Activated CD4-positive, alpha-beta T cell treated with anti-CD3 and anti-CD28 coated beads, Interleukin-2, amount 10 ng/mL, durations not matched to agents 7 days and 5 days (primary cell): ENCODE results near the gene MBP. TPM values are rescaled to one million over a fixed set of nuclear protein-coding genes. Genes with fewer than 3 reads are reported as not detected.

ENCODE experiments used
- CTCF ChIA-PET: fragments of 350-600 bp; sonication (Branson Sonifier 250); formaldehyde crosslinking; loops from one replicate; lab custom pipeline; 2021; ENCODE audit warnings: antibody characterized with exemption; lab: Charles Lee
- POLR2A ChIA-PET: fragments of 350-600 bp; sonication (Branson Sonifier 250); formaldehyde crosslinking; loops from one replicate; lab custom pipeline; 2021; ENCODE audit warnings: antibody characterized with exemption; lab: Charles Lee
- DNase-seq: peaks from one replicate; pipeline ENCODE4 v3.0.0-alpha.2; 2020
- H3K27ac Mint-ChIP-seq: one replicate; pipeline ENCODE4 v1.8.0; 2021; ENCODE audit warnings: mild to moderate bottlenecking, moderate library complexity, mixed read lengths
- H3K27me3 Mint-ChIP-seq: one replicate; pipeline ENCODE4 v1.8.0; 2021; ENCODE audit warnings: mixed read lengths
- H3K36me3 Mint-ChIP-seq: one replicate; pipeline ENCODE4 v1.8.0; 2021; ENCODE audit warnings: low read depth, mixed read lengths
- H3K4me1 Mint-ChIP-seq: one replicate; pipeline ENCODE4 v1.8.0; 2021; ENCODE audit warnings: mixed read lengths
- H3K4me3 Mint-ChIP-seq: one replicate; pipeline ENCODE4 v1.8.0; 2021; ENCODE audit warnings: mild to moderate bottlenecking, moderate library complexity, mixed read lengths
- H3K9me3 Mint-ChIP-seq: one replicate; pipeline ENCODE4 v1.8.0; 2021; ENCODE audit warnings: mixed read lengths
- total RNA-seq, 2 experiments: library from RNA; stranded (reverse); gene quantifications; one replicate each; pipeline ENCODE4 v1.2.3, GENCODE V29; 2021

MBP gene
- total RNA-seq, 2 experiments from 2014 or later, result 111 to 133 TPM

GRCh38 chr18:77068321-77069312, 64.0 kb downstream of the MBP start:
- peak overlapping the region; percentile 64 for H3K4me3 Mint-ChIP-seq
- H3K36me3 Mint-ChIP-seq, result peaks cover 93% of the 10 kb centered on the region
- peaks cover 100% of the 10 kb centered on the region for H3K4me1 Mint-ChIP-seq
- POLR2A ChIA-PET, result interaction anchor here (1.0 to 1.5 kb wide), 3 partner anchors 14 to 62 kb away, joined by 3 to 7 read pairs (median 4); no protein-coding TSS in a partner anchor
- peak; percentile 64 for DNase-seq
- no peaks in the 10 kb centered on the region for H3K27me3 Mint-ChIP-seq
- peak overlapping the region; percentile 99 for H3K27ac Mint-ChIP-seq
- no peaks in the 10 kb centered on the region for H3K9me3 Mint-ChIP-seq
- CTCF ChIA-PET, result interaction anchor here (0.9 to 2.4 kb wide), 9 partner anchors 9 to 62 kb away, joined by 4 to 20 read pairs (median 6); no protein-coding TSS in a partner anchor

GRCh38 chr18:77067291-77068061, 65.1 kb downstream of the MBP start:
- H3K4me1 Mint-ChIP-seq, result peaks cover 100% of the 10 kb centered on the region
- ChIA-PET CTCF (interaction anchor here (0.8 to 2.4 kb wide), 11 partner anchors 8 to 103 kb away, joined by 3 to 20 read pairs (median 5); no protein-coding TSS in a partner anchor), POLR2A (interaction anchor here (0.6 to 1.5 kb wide), 5 partner anchors 12 to 57 kb away, joined by 3 to 7 read pairs (median 3); no protein-coding TSS in a partner anchor)

DNA sequence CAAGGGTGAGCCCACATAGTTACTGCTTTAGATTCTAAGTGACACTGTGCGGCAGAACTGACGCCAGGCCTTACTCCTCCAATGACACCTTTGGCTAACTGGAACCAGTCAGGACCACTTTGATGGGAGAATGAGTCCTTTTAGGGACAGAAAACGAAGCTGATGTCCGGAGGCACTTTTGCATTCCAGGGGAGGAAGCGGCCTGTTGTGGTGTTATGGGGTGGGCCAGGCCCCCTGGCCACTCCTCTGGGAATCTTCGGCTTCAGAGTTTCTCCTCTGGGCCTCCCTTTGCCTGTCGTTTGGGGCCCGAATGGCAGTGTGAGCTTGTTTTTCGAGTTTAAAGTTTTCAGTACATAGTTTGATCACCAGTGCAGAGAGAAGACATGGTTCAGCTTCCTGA, 65.9 kb downstream of the MBP start:
- peak overlapping the region; percentile 99 for H3K27ac Mint-ChIP-seq
- ChIA-PET POLR2A (interaction anchor here (1.3 to 1.5 kb wide), 2 partner anchors 12 to 55 kb away, joined by 3 to 7 read pairs; no protein-coding TSS in a partner anchor), CTCF (interaction anchor here (0.8 to 2.3 kb wide), 10 partner anchors 9 to 102 kb away, joined by 3 to 20 read pairs (median 4); no protein-coding TSS in a partner anchor)
- DNase-seq, result no peak
- no peaks in the 10 kb centered on the region for H3K27me3 Mint-ChIP-seq
- H3K9me3 Mint-ChIP-seq, result no peaks in the 10 kb centered on the region
- H3K4me1 Mint-ChIP-seq, result peaks cover 100% of the 10 kb centered on the region
- H3K36me3 Mint-ChIP-seq, result peaks cover 94% of the 10 kb centered on the region
- peak overlapping the region; percentile 14 for H3K4me3 Mint-ChIP-seq

More at GRCh38 chr18:77067291-77068061, 65.1 kb downstream of the MBP start:
- H3K9me3 Mint-ChIP-seq, result no peaks in the 10 kb centered on the region
- H3K27ac Mint-ChIP-seq, result peak overlapping the region; percentile 99
- no peaks in the 10 kb centered on the region for H3K27me3 Mint-ChIP-seq
- DNase-seq, result peak; percentile 72
- peak overlapping the region; percentile 64 for H3K4me3 Mint-ChIP-seq
- peaks cover 93% of the 10 kb centered on the region for H3K36me3 Mint-ChIP-seq

DNA sequence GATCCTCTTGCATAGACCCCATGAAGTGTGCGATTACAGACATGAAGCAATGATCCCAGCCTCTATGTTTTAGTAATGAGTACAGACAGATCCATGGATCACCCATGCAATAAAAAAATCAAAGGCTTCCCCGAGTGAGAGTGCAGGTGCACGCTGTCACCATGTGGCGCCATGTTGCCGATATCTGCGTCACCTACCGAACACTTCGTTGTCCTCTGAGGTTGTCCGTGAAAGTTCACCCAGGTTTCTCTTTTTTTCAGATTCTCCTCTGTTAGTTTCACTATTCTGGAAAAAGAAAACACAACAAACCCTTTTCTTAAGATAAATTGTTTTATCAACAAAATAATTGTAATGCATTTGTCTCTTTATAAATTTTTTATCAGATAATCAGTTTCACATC, 66.5 kb downstream of the MBP start:
- Mint-ChIP-seq H3K4me1 (peaks cover 100% of the 10 kb centered on the region), H3K4me3 (no peak overlapping the region), H3K27ac (peak overlapping the region; percentile 99), H3K36me3 (peaks cover 94% of the 10 kb centered on the region), H3K9me3 (no peaks in the 10 kb centered on the region), H3K27me3 (no peaks in the 10 kb centered on the region)
- no peak for DNase-seq
- ChIA-PET CTCF (interaction anchor here (1.3 to 1.8 kb wide), 7 partner anchors 10 to 80 kb away, joined by 3 to 7 read pairs (median 3); no protein-coding TSS in a partner anchor), POLR2A (interaction anchor here (1.3 to 1.4 kb wide), 2 partner anchors 12 to 56 kb away, joined by 3 read pairs; no protein-coding TSS in a partner anchor)

GRCh38 chr18:77065221-77065981, 67.2 kb downstream of the MBP start:
- peak overlapping the region; percentile 99 for H3K27ac Mint-ChIP-seq
- H3K9me3 Mint-ChIP-seq, result no peaks in the 10 kb centered on the region
- H3K27me3 Mint-ChIP-seq, result no peaks in the 10 kb centered on the region
- H3K36me3 Mint-ChIP-seq, result peaks cover 93% of the 10 kb centered on the region
- peak; percentile 40 for DNase-seq
- peaks cover 100% of the 10 kb centered on the region for H3K4me1 Mint-ChIP-seq
- ChIA-PET POLR2A (interaction anchor here (0.7 to 1.4 kb wide), 2 partner anchors 11 to 63 kb away, joined by 3 read pairs; no protein-coding TSS in a partner anchor), CTCF (interaction anchor here (0.9 to 1.7 kb wide), 7 partner anchors 9 to 73 kb away, joined by 3 to 5 read pairs (median 3); no protein-coding TSS in a partner anchor)
- no peak overlapping the region for H3K4me3 Mint-ChIP-seq

- peak overlapping the region; percentile 99 for H3K27ac Mint-ChIP-seq
- POLR2A ChIA-PET, result no interaction called here
- peak; percentile 91 for DNase-seq
- peak overlapping the region; percentile 73 for H3K4me3 Mint-ChIP-seq
- H3K27me3 Mint-ChIP-seq, result no peaks in the 10 kb centered on the region
- H3K36me3 Mint-ChIP-seq, result peaks cover 88% of the 10 kb centered on the region
- peaks cover 92% of the 10 kb centered on the region for H3K4me1 Mint-ChIP-seq
- H3K9me3 Mint-ChIP-seq, result no peaks in the 10 kb centered on the region
- CTCF ChIA-PET, result interaction anchor here (1.0 to 2.2 kb wide), 5 partner anchors 9 to 42 kb away, joined by 3 to 6 read pairs (median 4); no protein-coding TSS in a partner anchor
Measured at GRCh38 chr18:77063260-77063659, 69.3 kb downstream of the MBP start.

DNA sequence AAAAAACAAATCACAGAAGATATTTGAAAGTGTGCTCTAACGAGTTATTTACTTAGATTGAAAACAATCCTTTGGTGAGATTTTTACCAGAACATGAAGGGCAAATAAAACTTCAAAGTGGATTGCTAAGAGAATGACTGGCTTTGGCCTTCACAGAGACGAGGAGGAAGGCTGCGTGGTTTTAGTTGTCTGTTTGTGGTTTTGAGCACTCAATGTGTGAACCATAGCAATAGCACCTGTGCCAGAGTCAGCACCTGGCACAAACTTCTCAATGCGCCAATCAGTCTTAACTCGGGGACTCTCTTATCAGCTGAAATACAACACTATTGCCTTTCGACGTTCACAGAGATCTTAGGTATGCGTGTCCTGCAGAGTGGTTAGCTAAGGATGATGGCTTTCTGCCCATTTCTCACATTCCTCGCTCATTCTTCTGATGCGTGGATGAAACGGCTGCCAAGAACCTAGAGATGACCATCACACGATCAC, 70.0 kb downstream of the MBP start:
- peak; percentile 89 for DNase-seq
- Mint-ChIP-seq H3K9me3 (no peaks in the 10 kb centered on the region), H3K27ac (peak overlapping the region; percentile 99), H3K36me3 (peaks cover 81% of the 10 kb centered on the region), H3K4me3 (peak overlapping the region; percentile 73), H3K27me3 (no peaks in the 10 kb centered on the region), H3K4me1 (peaks cover 86% of the 10 kb centered on the region)
- CTCF ChIA-PET, result interaction anchor here (1.0 to 2.2 kb wide), 5 partner anchors 9 to 42 kb away, joined by 3 to 6 read pairs (median 4); no protein-coding TSS in a partner anchor
- POLR2A ChIA-PET, result interaction anchor here (1.5 kb wide), 1 partner anchor 39 kb away, joined by 6 read pairs; no protein-coding TSS in a partner anchor

DNA sequence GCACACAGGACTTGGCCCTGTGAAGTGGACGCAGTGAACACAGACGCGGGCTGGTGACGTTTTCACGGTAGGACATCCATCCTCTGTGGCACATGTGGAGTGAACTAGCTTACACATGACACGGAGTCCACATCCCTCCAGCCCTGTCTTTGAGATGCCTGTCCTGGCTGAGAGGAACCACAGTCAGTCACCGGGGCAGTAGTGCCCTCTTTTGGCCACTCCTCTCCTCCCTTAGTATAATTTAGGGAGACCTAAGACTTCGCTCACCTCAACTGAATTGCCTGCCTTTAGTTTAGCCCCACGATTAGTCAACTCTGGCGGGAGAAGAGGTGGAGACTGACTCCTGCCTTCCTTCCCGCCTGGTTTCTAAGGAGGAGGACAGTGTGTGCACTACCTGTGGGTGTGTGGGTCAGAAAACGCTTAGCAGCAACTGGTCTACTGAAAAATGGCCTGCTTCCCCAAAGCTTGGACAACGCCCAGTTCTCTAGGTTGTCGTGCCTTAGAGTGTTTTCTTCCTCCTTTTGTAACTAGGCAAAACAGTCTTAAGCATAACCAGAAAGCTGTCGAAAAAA, 70.6 kb downstream of the MBP start:
- H3K4me3 Mint-ChIP-seq, result peak overlapping the region; percentile 73
- H3K27ac Mint-ChIP-seq, result peak overlapping the region; percentile 99
- peaks cover 86% of the 10 kb centered on the region for H3K4me1 Mint-ChIP-seq
- no peaks in the 10 kb centered on the region for H3K9me3 Mint-ChIP-seq
- peaks cover 81% of the 10 kb centered on the region for H3K36me3 Mint-ChIP-seq
- no peaks in the 10 kb centered on the region for H3K27me3 Mint-ChIP-seq
- ChIA-PET CTCF (interaction anchor here (1.2 to 2.2 kb wide), 3 partner anchors 12 to 62 kb away, joined by 3 to 6 read pairs (median 4); no protein-coding TSS in a partner anchor), POLR2A (interaction anchor here (1.5 kb wide), 1 partner anchor 40 kb away, joined by 6 read pairs; no protein-coding TSS in a partner anchor)
- peak; percentile 62 for DNase-seq

DNA sequence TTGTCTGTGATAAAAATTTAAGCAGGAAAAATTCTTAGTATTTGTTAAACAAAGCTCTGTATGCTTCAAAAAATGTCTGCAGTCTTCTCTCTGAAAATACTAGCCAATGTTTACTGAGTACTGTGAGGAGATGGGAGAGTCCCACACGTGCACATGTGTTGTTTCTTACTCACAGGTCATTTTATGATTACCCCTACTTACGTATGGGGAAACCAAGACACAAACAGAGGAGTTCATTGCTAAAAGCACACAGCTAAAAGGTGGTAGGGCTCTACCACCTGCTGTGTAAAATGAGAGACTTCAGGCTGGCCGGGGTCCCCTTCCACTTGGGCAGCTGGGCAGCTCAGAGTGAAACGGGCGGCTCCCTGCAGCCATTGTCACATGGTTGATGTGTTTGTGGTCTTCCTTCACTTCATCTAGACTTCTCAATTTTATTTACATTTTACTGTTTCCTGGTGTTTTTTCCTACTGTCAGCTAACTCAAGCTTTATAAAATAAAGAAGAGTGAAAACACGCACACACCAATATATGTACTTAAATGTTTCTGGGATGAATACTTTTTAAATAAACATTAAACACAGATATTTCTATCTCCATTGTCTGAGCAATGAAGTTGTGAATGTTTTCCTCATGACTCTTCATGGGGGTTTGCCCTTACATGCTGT, 71.2 kb downstream of the MBP start:
- DNase-seq, result no peak

GRCh38 chr18:77060151-77060550, 72.4 kb downstream of the MBP start:
- Mint-ChIP-seq H3K27ac (peak overlapping the region; percentile 99), H3K36me3 (peaks cover 68% of the 10 kb centered on the region), H3K4me1 (peaks cover 86% of the 10 kb centered on the region), H3K9me3 (no peaks in the 10 kb centered on the region), H3K27me3 (no peaks in the 10 kb centered on the region), H3K4me3 (no peak overlapping the region)
- no peak for DNase-seq
- ChIA-PET CTCF (no interaction called here), POLR2A (no interaction called here)

More for the DNA sequence above, 71.2 kb downstream of the MBP start:
- POLR2A ChIA-PET, result interaction anchor here (1.5 kb wide), 1 partner anchor 40 kb away, joined by 6 read pairs; no protein-coding TSS in a partner anchor
- Mint-ChIP-seq H3K27me3 (no peaks in the 10 kb centered on the region), H3K36me3 (peaks cover 78% of the 10 kb centered on the region), H3K4me1 (peaks cover 86% of the 10 kb centered on the region), H3K9me3 (no peaks in the 10 kb centered on the region), H3K27ac (peak overlapping the region; percentile 99), H3K4me3 (peak overlapping the region; percentile 73)
- CTCF ChIA-PET, result interaction anchor here (1.2 kb wide), 1 partner anchor 61 kb away, joined by 4 read pairs; no protein-coding TSS in a partner anchor
